Nephron progenitor cell (in vitro differentiated cells): Measurements from ENCODE around the gene PCDHB11.
"Not testable (repeated sequence)": the region's sequence is repeated elsewhere in the genome, so short reads cannot be mapped to it uniquely, and the experiment has no call there.

Source experiments
- DNase-seq: peaks from one replicate; pipeline ENCODE4 v3.0.0; 2021
- H3K27ac Mint-ChIP-seq: 2 replicates; pipeline ENCODE4 v1.8.0; 2021; ENCODE audit warnings: mild to moderate bottlenecking, moderate library complexity, mixed read lengths
- H3K27me3 Mint-ChIP-seq: 2 replicates; pipeline ENCODE4 v1.8.0; 2021; ENCODE audit warnings: mild to moderate bottlenecking, low read depth, mixed read lengths; ENCODE audit not compliant: poor library complexity
- H3K36me3 Mint-ChIP-seq: 2 replicates; pipeline ENCODE4 v1.8.0; 2021; ENCODE audit warnings: low read depth, mixed read lengths
- H3K4me1 Mint-ChIP-seq: 2 replicates; pipeline ENCODE4 v1.8.0; 2021; ENCODE audit warnings: mixed read lengths
- H3K4me3 Mint-ChIP-seq: 2 replicates; pipeline ENCODE4 v1.8.0; 2021; ENCODE audit warnings: mild to moderate bottlenecking, moderate library complexity, mixed read lengths
- H3K9me3 Mint-ChIP-seq: 2 replicates; pipeline ENCODE4 v1.8.0; 2021; ENCODE audit warnings: mild to moderate bottlenecking, moderate library complexity, mixed read lengths
- TF ChIP-seq, protein P1 (sequence below): fragments of 200-600 bp; sonication (generic); IDR thresholded peaks from 2 replicates; pipeline ENCODE4 v1.5.0; 2021; ENCODE audit warnings: antibody characterized with exemption

PCDHB11 gene

DNA sequence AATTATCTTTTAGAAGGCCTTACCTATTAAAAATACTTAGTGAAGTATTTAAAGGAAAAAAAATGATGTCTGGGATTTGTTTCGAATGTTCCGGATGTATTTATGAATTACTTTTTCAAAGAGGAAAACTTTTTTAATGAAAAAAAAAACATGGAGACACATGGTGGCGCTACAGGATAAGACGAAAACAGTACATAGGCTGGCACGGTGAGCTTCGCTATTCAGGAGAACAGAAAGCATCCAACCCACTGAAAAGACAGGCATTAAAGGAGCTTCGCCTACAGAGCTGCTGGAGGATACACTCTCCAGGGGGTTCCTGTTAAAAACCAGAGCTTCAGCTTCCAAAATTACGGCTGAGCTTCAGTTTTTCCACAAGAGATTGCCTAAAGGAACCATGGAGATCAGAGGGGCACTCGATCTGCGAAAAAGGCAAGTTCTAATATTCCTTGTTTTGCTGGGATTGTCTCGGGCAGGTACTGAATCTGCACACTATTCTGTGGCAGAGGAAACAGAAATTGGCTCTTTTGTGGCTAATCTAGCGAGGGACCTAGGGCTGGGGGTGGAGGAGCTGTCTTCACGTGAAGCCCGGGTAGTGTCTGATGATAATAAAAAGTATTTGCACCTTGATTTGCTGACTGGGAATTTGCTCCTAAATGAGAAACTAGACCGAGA is 23.8 kb downstream of the PCDHB11 start, which contains the start of gene PCDHB14:
PCDHB14 (plus strand) TSS at position 232 of the 672 bp plus-strand sequence; CDS start at position 395, 163 bp downstream.
- DNase-seq, result no peak
- Mint-ChIP-seq H3K36me3 (peaks cover 63% of the 10 kb centered on the region), H3K27ac (no peak within 1 kb of the TSS), H3K4me3 (peak within 1 kb of the TSS; percentile 75), H3K4me1 (peaks cover 4% of the 10 kb centered on the region), H3K9me3 (peaks cover 73% of the 10 kb centered on the region), H3K27me3 (peaks cover 3% of the 10 kb centered on the region)
- TF ChIP-seq, protein P1, sequence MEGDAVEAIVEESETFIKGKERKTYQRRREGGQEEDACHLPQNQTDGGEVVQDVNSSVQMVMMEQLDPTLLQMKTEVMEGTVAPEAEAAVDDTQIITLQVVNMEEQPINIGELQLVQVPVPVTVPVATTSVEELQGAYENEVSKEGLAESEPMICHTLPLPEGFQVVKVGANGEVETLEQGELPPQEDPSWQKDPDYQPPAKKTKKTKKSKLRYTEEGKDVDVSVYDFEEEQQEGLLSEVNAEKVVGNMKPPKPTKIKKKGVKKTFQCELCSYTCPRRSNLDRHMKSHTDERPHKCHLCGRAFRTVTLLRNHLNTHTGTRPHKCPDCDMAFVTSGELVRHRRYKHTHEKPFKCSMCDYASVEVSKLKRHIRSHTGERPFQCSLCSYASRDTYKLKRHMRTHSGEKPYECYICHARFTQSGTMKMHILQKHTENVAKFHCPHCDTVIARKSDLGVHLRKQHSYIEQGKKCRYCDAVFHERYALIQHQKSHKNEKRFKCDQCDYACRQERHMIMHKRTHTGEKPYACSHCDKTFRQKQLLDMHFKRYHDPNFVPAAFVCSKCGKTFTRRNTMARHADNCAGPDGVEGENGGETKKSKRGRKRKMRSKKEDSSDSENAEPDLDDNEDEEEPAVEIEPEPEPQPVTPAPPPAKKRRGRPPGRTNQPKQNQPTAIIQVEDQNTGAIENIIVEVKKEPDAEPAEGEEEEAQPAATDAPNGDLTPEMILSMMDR, result peak; percentile 36

GRCh38 chr5:141224844-141225243 is 25.4 kb downstream of the PCDHB11 start:
- H3K36me3 Mint-ChIP-seq, result peaks cover 48% of the 10 kb centered on the region
- H3K27ac Mint-ChIP-seq, result peak overlapping the region; percentile 64
- not testable (repeated sequence) for H3K4me3 Mint-ChIP-seq, H3K27me3 Mint-ChIP-seq, DNase-seq, H3K4me1 Mint-ChIP-seq
- peaks cover 65% of the 10 kb centered on the region for H3K9me3 Mint-ChIP-seq

DNA sequence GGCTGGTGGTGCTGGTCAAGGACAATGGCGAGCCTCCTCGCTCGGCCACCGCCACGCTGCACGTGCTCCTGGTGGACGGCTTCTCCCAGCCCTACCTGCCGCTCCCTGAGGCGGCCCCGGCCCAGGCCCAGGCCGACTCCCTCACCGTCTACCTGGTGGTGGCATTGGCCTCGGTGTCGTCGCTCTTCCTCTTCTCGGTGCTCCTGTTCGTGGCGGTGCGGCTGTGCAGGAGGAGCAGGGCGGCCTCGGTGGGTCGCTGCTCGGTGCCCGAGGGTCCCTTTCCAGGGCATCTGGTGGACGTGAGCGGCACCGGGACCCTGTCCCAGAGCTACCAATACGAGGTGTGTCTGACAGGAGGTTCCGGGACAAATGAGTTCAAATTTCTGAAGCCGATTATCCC is 26.0 kb downstream of the PCDHB11 start:
- H3K4me1 Mint-ChIP-seq, H3K4me3 Mint-ChIP-seq, DNase-seq, H3K27me3 Mint-ChIP-seq, H3K27ac Mint-ChIP-seq: not testable (repeated sequence)
- Mint-ChIP-seq H3K9me3 (peaks cover 65% of the 10 kb centered on the region), H3K36me3 (peaks cover 44% of the 10 kb centered on the region)

GRCh38 chr5:141234109-141234667 is 34.8 kb downstream of the PCDHB11 start:
- TF ChIP-seq, protein P1, result no peak
- Mint-ChIP-seq H3K36me3 (peaks cover 29% of the 10 kb centered on the region), H3K27ac (no peak overlapping the region), H3K9me3 (peaks cover 80% of the 10 kb centered on the region), H3K27me3 (peaks cover 2% of the 10 kb centered on the region), H3K4me3 (no peak overlapping the region), H3K4me1 (no peaks in the 10 kb centered on the region)
- DNase-seq, result no peak

GRCh38 chr5:141235922-141236321 is 36.5 kb downstream of the PCDHB11 start:
- peaks cover 46% of the 10 kb centered on the region for H3K36me3 Mint-ChIP-seq

GRCh38 chr5:141236516-141237313 is 37.3 kb downstream of the PCDHB11 start:
- Mint-ChIP-seq H3K27me3 (peaks cover 2% of the 10 kb centered on the region), H3K9me3 (peaks cover 84% of the 10 kb centered on the region), H3K36me3 (peaks cover 44% of the 10 kb centered on the region), H3K4me3 (no peak overlapping the region), H3K27ac (no peak overlapping the region), H3K4me1 (no peaks in the 10 kb centered on the region)
- TF ChIP-seq, protein P1, result no peak
- DNase-seq, result no peak

More at GRCh38 chr5:141235922-141236321, 36.5 kb downstream of the PCDHB11 start:
- H3K4me1 Mint-ChIP-seq, H3K4me3 Mint-ChIP-seq, H3K27ac Mint-ChIP-seq, DNase-seq, H3K27me3 Mint-ChIP-seq: not testable (repeated sequence)
- peaks cover 86% of the 10 kb centered on the region for H3K9me3 Mint-ChIP-seq

DNA sequence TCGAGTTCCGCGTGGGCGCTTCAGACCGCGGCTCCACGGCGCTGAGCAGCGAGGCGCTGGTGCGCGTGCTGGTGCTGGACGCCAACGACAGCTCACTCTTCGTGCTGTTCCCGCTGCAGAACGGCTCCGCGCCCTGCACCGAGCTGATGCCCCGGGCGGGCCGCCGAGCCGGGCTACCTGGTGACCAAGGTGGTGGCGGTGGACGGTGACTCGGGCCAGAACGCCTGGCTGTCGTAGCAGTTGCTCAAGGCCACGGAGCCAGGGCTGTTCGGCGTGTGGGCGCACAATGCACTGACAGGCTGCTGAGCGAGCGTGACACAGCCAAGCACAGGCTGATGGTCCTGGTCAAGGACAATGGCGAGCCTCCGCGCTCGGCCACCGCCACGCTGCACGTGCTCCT is 42.1 kb downstream of the PCDHB11 start:
- Mint-ChIP-seq H3K27ac (no peak overlapping the region), H3K4me1 (no peaks in the 10 kb centered on the region), H3K4me3 (no peak overlapping the region), H3K9me3 (peaks cover 90% of the 10 kb centered on the region), H3K36me3 (peaks cover 70% of the 10 kb centered on the region), H3K27me3 (peaks cover 6% of the 10 kb centered on the region)
- DNase-seq, result no peak
- TF ChIP-seq, protein P1, result no peak
